Skeletal muscle satellite cell (primary cell): ENCODE measurements around the gene LRIT1.

Experiments used
- H3K27me3 ChIP-seq: 2 replicates; pipeline ENCODE4 v1.7.0; 2013; ENCODE audit warnings: low read length; ENCODE audit not compliant: control insufficient read depth, insufficient read depth
- H3K36me3 ChIP-seq: 2 replicates; pipeline ENCODE4 v1.7.0; 2013; ENCODE audit warnings: mild to moderate bottlenecking, control low read depth, low read length; ENCODE audit not compliant: insufficient read depth
- H3K4me1 ChIP-seq: 2 replicates; pipeline ENCODE4 v1.7.0; 2013; ENCODE audit warnings: low read length; ENCODE audit not compliant: control insufficient read depth, insufficient read depth
- H3K4me2 ChIP-seq: 2 replicates; pipeline ENCODE4 v1.7.0; 2013; ENCODE audit warnings: mild to moderate bottlenecking, low read length
- H3K4me3 ChIP-seq: 2 replicates; pipeline ENCODE4 v1.7.0; 2013; ENCODE audit warnings: low read length
- H3K9ac ChIP-seq: 2 replicates; pipeline ENCODE4 v1.7.0; 2013; ENCODE audit warnings: mild to moderate bottlenecking, low read depth, low read length, moderate library complexity
- H3K9me3 ChIP-seq: replicated peaks from 2 replicates; pipeline ENCODE4 v1.7.0; 2013; ENCODE audit warnings: mild to moderate bottlenecking, control low read depth, low read length

The LRIT1 gene

GRCh38 chr10:84208023-84208422 is 33.3 kb downstream of the LRIT1 start:
- Histone ChIP-seq H3K27me3 (peaks cover 12% of the 10 kb centered on the region), H3K9me3 (no peaks in the 10 kb centered on the region), H3K4me3 (no peak overlapping the region), H3K4me2 (no peak overlapping the region), H3K9ac (no peak overlapping the region), H3K36me3 (no peaks in the 10 kb centered on the region), H3K4me1 (no peaks in the 10 kb centered on the region)

DNA sequence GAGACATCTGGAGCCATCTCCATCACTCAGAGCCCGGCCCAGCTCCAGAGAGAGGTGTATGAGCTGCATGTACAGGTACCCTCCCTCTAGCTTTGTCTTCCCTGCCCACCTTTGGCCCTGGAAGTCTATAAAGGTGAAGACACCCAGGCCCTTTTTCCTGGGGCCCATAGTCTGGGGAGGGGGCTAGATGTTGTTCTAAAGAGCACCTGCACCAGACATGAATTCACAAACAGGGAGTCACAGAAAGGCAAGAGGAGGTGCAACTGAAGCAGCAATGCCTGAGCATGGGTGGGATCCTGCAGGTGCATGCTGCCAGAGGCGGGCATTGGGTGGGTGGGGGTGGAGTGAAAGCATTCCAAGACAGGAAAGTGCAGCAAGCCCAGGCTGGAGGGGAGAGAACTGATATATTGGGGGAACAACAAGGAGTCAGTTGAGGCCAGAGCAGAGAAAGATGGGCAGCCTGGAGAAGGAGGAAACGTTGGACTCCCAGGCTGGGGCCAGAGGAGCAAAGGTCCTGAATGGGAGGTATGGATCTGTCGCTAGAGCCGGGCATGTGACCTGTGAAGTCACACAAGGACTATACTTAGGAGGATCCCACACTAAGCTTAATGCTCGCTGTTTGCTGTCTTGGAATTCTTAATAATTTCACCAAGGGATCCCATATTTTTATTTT is 35.4 kb downstream of the LRIT1 start:
- Histone ChIP-seq H3K36me3 (no peaks in the 10 kb centered on the region), H3K4me3 (no peak overlapping the region), H3K4me2 (no peak overlapping the region), H3K9me3 (no peaks in the 10 kb centered on the region), H3K4me1 (no peaks in the 10 kb centered on the region), H3K27me3 (peaks cover 18% of the 10 kb centered on the region), H3K9ac (no peak overlapping the region)

GRCh38 chr10:84205049-84205852 is 36.1 kb downstream of the LRIT1 start:
- no peaks in the 10 kb centered on the region for H3K9me3 ChIP-seq
- H3K36me3 ChIP-seq = no peaks in the 10 kb centered on the region
- no peak overlapping the region for H3K4me3 ChIP-seq
- H3K4me1 ChIP-seq = no peaks in the 10 kb centered on the region
- H3K9ac ChIP-seq = no peak overlapping the region
- H3K4me2 ChIP-seq = no peak overlapping the region
- H3K27me3 ChIP-seq = peaks cover 23% of the 10 kb centered on the region

DNA sequence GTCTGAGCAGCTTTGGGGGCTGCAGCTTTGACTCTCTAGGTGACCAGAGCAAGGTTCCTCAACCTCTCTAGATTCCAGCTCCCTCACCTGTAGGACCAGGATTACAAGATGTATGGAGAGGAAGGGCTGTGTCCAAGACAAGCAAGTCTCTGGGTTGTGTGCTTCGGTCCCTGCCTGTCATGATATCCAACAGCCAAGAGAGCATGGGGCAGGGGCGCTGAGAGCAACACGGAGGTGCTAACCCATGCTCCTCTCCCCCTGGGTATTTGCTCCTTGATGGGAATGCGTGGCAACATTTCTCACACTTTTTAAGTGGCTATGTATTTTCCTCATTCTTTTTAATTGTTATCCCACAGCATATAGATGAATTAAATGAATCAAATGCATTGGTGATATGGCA is 36.7 kb downstream of the LRIT1 start:
- no peak overlapping the region for H3K9ac ChIP-seq
- H3K36me3 ChIP-seq = no peaks in the 10 kb centered on the region
- H3K27me3 ChIP-seq = peaks cover 23% of the 10 kb centered on the region
- H3K4me3 ChIP-seq = no peak overlapping the region
- no peak overlapping the region for H3K4me2 ChIP-seq
- H3K9me3 ChIP-seq = no peaks in the 10 kb centered on the region
- no peaks in the 10 kb centered on the region for H3K4me1 ChIP-seq

DNA sequence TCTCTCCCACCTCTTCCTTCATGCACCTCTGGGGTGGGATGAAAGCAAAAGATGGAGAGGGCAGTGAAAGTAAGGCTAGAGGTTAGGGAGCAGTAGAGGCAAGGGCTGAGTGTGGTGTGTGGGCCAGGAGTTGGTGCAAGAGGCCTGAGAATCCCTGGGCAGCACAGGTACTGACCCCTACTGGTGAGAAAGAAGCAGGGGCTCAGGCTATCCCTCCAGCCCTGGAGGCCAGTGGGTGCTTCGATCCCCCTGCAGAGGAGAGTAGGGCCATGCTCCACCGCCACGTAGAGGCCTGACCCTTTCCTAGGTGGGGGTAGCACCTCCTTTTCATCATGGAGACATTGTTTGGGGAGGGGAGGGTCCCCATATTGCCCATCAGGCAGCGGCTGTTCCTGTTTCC is 37.2 kb downstream of the LRIT1 start:
- Histone ChIP-seq H3K4me2 (no peak overlapping the region), H3K4me3 (no peak overlapping the region), H3K36me3 (no peaks in the 10 kb centered on the region), H3K4me1 (no peaks in the 10 kb centered on the region), H3K27me3 (peaks cover 23% of the 10 kb centered on the region), H3K9ac (no peak overlapping the region), H3K9me3 (no peaks in the 10 kb centered on the region)

DNA sequence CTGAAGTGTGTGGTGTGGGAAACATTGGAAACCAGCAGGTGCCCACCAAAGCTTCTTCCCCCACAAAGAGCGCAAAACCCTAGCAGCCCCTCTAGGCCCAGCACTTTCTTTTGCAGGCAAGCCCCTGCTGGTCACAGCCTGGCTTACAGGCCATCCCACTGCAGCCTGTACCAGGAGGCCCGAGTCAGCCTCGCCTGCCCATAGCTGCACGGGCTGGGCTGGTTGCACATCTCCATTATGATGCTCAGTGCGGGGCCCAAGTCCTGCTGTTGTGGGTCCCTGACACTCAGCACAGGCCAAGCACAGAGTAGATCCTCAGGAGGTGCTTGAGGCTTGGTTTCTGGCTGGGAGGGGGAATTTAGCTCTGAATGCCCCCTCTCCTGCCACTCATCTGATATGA is 39.0 kb downstream of the LRIT1 start:
- Histone ChIP-seq H3K4me2 (no peak overlapping the region), H3K36me3 (no peaks in the 10 kb centered on the region), H3K4me3 (no peak overlapping the region), H3K27me3 (peaks cover 23% of the 10 kb centered on the region), H3K4me1 (no peaks in the 10 kb centered on the region), H3K9me3 (no peaks in the 10 kb centered on the region), H3K9ac (no peak overlapping the region)

- Histone ChIP-seq H3K36me3 (no peaks in the 10 kb centered on the region), H3K27me3 (peaks cover 24% of the 10 kb centered on the region), H3K4me3 (no peak overlapping the region), H3K9ac (no peak overlapping the region), H3K4me2 (no peak overlapping the region), H3K4me1 (no peaks in the 10 kb centered on the region), H3K9me3 (no peaks in the 10 kb centered on the region)
Observed at GRCh38 chr10:84201682-84202081, 39.7 kb downstream of the LRIT1 start.

- H3K4me3 ChIP-seq = no peak overlapping the region
- no peaks in the 10 kb centered on the region for H3K4me1 ChIP-seq
- no peak overlapping the region for H3K9ac ChIP-seq
- peaks cover 29% of the 10 kb centered on the region for H3K27me3 ChIP-seq
- no peaks in the 10 kb centered on the region for H3K9me3 ChIP-seq
- H3K4me2 ChIP-seq = no peak overlapping the region
- H3K36me3 ChIP-seq = no peaks in the 10 kb centered on the region
Observed at GRCh38 chr10:84201244-84201606, 40.1 kb downstream of the LRIT1 start.

- Histone ChIP-seq H3K27me3 (peaks cover 34% of the 10 kb centered on the region), H3K9me3 (no peaks in the 10 kb centered on the region), H3K4me3 (no peak overlapping the region), H3K9ac (no peak overlapping the region), H3K4me1 (no peaks in the 10 kb centered on the region), H3K4me2 (no peak overlapping the region), H3K36me3 (no peaks in the 10 kb centered on the region)
Observed at GRCh38 chr10:84200537-84201243, 40.7 kb downstream of the LRIT1 start.

DNA sequence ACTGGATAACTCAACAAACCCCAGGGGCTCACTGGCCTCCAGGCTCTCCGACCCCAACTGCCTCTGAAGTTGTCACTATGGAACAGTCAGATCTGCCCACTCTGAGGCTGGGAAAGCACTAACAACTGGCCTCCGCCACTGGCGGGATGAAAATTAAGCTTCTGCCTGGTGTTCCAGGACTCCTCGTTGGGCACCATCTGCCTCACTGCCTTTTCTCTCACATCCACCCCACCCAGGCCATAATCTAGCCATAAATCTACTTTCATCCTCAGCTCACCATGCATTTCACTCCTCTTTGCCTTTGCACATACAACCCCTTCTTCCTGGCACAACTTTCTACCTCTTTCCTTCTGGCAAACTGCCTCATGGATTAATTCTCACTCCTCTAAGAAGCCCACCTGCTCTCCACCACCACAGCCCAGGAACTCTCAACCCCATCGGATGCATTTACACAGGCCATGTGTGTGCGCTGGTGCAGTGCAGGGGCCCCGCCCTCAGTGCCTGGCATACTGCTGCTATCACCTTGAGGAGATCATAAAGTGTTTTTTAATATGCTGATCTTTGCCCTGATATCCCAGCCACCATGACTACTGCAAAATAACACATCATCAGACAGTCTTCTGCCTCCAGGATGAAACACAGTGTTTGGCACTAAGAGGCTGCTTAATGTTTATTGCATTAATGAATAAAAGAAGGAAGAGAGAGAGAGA is 43.0 kb downstream of the LRIT1 start:
- H3K4me3 ChIP-seq = no peak overlapping the region
- H3K27me3 ChIP-seq = peaks cover 56% of the 10 kb centered on the region

GRCh38 chr10:84197643-84198042 is 43.7 kb downstream of the LRIT1 start:
- H3K4me3 ChIP-seq = no peak overlapping the region
- no peak overlapping the region for H3K4me2 ChIP-seq
- no peaks in the 10 kb centered on the region for H3K9me3 ChIP-seq
- peaks cover 62% of the 10 kb centered on the region for H3K27me3 ChIP-seq
- no peaks in the 10 kb centered on the region for H3K4me1 ChIP-seq
- no peak overlapping the region for H3K9ac ChIP-seq
- H3K36me3 ChIP-seq = no peaks in the 10 kb centered on the region

More for the DNA sequence above, 43.0 kb downstream of the LRIT1 start:
- H3K36me3 ChIP-seq = no peaks in the 10 kb centered on the region
- H3K9ac ChIP-seq = no peak overlapping the region
- H3K4me2 ChIP-seq = no peak overlapping the region
- H3K4me1 ChIP-seq = no peaks in the 10 kb centered on the region
- no peaks in the 10 kb centered on the region for H3K9me3 ChIP-seq
